Hepatocyte (in vitro differentiated cells): ENCODE data around the gene MSI2.

ENCODE experiments used
- EZH2 ChIP-seq: fragments of 200-600 bp; sonication (generic); IDR thresholded peaks from 2 replicates; pipeline ENCODE4 v1.6.1; 2016; ENCODE audit warnings: antibody characterized with exemption, mild to moderate bottlenecking, borderline replicate concordance
- EZH2phosphoT487 ChIP-seq: fragments of 200-600 bp; sonication (generic); IDR thresholded peaks from one replicate; pipeline ENCODE4 v1.6.1; 2018; ENCODE audit warnings: antibody characterized with exemption, mild to moderate bottlenecking, low read depth, moderate library complexity; ENCODE audit not compliant: unreplicated experiment, severe bottlenecking
- TF ChIP-seq, protein P1 (sequence below): fragments of 200-600 bp; sonication (generic); IDR thresholded peaks from 2 replicates; pipeline ENCODE4 v1.5.1; 2016; ENCODE audit warnings: antibody characterized with exemption, mild to moderate bottlenecking; ENCODE audit not compliant: poor library complexity

DNA sequence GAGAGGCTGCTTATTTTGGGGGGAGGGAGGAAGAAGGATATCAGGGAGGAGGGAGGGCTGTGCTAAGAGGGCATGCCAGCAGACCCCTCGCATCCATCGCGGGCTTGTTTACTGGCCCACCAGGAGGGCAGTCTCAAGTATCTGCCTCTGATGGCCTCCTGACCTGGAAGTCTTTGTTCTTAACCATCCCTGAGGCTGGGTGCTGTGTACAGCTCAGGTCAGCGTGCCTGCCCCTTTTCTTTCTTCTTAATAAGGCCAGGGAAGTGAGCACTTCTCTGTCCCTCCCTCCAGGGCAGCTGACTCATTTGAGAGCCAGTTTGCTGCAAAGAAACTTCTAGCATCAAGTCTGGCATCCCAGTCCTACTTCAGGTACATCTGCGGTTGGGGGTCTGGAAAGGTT lies 331.8 kb downstream of the MSI2 start:
- TF ChIP-seq, protein P1, sequence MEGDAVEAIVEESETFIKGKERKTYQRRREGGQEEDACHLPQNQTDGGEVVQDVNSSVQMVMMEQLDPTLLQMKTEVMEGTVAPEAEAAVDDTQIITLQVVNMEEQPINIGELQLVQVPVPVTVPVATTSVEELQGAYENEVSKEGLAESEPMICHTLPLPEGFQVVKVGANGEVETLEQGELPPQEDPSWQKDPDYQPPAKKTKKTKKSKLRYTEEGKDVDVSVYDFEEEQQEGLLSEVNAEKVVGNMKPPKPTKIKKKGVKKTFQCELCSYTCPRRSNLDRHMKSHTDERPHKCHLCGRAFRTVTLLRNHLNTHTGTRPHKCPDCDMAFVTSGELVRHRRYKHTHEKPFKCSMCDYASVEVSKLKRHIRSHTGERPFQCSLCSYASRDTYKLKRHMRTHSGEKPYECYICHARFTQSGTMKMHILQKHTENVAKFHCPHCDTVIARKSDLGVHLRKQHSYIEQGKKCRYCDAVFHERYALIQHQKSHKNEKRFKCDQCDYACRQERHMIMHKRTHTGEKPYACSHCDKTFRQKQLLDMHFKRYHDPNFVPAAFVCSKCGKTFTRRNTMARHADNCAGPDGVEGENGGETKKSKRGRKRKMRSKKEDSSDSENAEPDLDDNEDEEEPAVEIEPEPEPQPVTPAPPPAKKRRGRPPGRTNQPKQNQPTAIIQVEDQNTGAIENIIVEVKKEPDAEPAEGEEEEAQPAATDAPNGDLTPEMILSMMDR, result no peak
- TF ChIP-seq EZH2 (no peak), EZH2phosphoT487 (no peak)
